ENCODE measurements around the gene GRK6.

DNA sequence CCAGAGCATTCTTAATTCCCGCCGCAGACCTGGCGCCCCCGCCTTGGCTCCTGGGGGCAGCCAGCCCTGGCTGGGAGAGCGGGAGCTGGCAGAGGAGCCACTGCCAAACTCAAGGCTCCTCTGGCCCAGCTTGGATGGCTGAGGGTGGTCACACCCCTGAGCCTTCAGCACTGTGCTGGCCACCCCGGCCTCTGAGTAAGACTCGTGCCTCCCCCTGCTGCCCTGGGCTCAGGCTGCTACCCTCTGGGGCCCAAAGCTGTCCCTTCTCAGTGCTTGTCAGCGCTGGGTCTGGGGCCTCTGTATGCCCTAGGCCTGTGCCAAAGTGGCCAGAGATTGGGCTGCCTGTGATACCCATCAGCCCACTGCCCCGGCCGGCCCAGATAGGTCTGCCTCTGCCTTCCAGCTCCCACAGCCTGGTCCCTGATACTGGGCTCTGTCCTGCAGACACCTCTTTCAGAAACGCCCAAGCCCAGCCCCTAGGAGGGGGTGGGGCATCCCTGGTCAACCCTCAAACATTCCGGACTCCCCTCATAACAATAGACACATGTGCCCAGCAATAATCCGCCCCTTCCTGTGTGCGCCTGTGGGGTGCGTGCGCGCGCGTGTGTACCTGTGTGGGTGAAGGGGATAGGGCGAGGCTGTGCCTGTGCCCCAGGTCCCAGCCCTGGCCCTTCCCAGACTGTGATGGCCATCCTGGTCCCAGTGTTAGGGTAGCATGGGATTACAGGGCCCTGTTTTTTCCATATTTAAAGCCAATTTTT is 15.8 kb downstream of the GRK6 start:
- TF ChIP-seq, protein P1, sequence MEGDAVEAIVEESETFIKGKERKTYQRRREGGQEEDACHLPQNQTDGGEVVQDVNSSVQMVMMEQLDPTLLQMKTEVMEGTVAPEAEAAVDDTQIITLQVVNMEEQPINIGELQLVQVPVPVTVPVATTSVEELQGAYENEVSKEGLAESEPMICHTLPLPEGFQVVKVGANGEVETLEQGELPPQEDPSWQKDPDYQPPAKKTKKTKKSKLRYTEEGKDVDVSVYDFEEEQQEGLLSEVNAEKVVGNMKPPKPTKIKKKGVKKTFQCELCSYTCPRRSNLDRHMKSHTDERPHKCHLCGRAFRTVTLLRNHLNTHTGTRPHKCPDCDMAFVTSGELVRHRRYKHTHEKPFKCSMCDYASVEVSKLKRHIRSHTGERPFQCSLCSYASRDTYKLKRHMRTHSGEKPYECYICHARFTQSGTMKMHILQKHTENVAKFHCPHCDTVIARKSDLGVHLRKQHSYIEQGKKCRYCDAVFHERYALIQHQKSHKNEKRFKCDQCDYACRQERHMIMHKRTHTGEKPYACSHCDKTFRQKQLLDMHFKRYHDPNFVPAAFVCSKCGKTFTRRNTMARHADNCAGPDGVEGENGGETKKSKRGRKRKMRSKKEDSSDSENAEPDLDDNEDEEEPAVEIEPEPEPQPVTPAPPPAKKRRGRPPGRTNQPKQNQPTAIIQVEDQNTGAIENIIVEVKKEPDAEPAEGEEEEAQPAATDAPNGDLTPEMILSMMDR (IDR thresholded peaks at IDR 0.05): no peak
- TF ChIP-seq POLR2A (IDR thresholded peaks at IDR 0.05): no peak

All from heart left ventricle (tissue), 13 donors.